ENCODE data around the gene MYH10.
A peak's percentile ranks its signal among the peaks of the same experiment; 100 is the strongest.
"Not testable (repeated sequence)": the region's sequence is repeated elsewhere in the genome, so short reads cannot be mapped to it uniquely, and the experiment has no call there.

The MYH10 gene

GRCh38 chr17:8542599-8543502 lies 87.7 kb downstream of the MYH10 start:
- no peak for DNase-seq

GRCh38 chr17:8539976-8540375 lies 90.5 kb downstream of the MYH10 start:
- not testable (repeated sequence) for DNase-seq

GRCh38 chr17:8537734-8538133 lies 92.8 kb downstream of the MYH10 start:
- no peak for DNase-seq

- no peak for DNase-seq
These were observed 95.9 kb downstream of the MYH10 start for GRCh38 chr17:8534498-8535188.

- DNase-seq, result no peak
These were observed 98.5 kb downstream of the MYH10 start for GRCh38 chr17:8532021-8532420.

- no peak for DNase-seq
These were observed 107.9 kb downstream of the MYH10 start for GRCh38 chr17:8522577-8522976.

- DNase-seq, result no peak
These were observed 109.5 kb downstream of the MYH10 start for GRCh38 chr17:8520981-8521380.

GRCh38 chr17:8518850-8519249 lies 111.7 kb downstream of the MYH10 start:
- DNase-seq, result no peak

GRCh38 chr17:8518326-8518725 lies 112.2 kb downstream of the MYH10 start:
- DNase-seq, result no peak

- no peak for DNase-seq
These were observed 115.7 kb downstream of the MYH10 start for GRCh38 chr17:8514801-8515200.

- no peak for DNase-seq
These were observed 124.4 kb downstream of the MYH10 start for GRCh38 chr17:8506145-8506544.

GRCh38 chr17:8504460-8505207 lies 125.9 kb downstream of the MYH10 start:
- DNase-seq, result no peak

- no peak for DNase-seq
These were observed 126.7 kb downstream of the MYH10 start for GRCh38 chr17:8503807-8504206.

- no peak for DNase-seq
These were observed 127.2 kb downstream of the MYH10 start for GRCh38 chr17:8503368-8503767.

GRCh38 chr17:8502126-8502525 lies 128.4 kb downstream of the MYH10 start:
- DNase-seq, result no peak

- no peak for DNase-seq
These were observed 129.9 kb downstream of the MYH10 start for GRCh38 chr17:8500609-8501008.

- no peak for DNase-seq
These were observed 130.9 kb downstream of the MYH10 start for GRCh38 chr17:8499614-8500013.

GRCh38 chr17:8499171-8499570 lies 131.4 kb downstream of the MYH10 start:
- DNase-seq, result peak; percentile 14

GRCh38 chr17:8496081-8496480 lies 134.4 kb downstream of the MYH10 start:
- peak; percentile 10 for DNase-seq

- peak; percentile 14 for DNase-seq
These were observed 135.9 kb downstream of the MYH10 start for GRCh38 chr17:8494506-8495111.

- DNase-seq, result no peak
These were observed 136.5 kb downstream of the MYH10 start for GRCh38 chr17:8494021-8494420.

GRCh38 chr17:8492121-8492520 lies 138.4 kb downstream of the MYH10 start:
- no peak for DNase-seq

Measured in stimulated activated CD8-positive, alpha-beta memory T cell treated with anti-CD3 and anti-CD28 coated beads, Interleukin-4, amount 100 ng/mL, for 48 hours (primary cell).